Activated T-helper 17 cell treated with anti-CD3 and anti-CD28 coated beads, Interleukin-2, amount 50 U/mL, for 72 hours (primary cell): ENCODE results near the gene SEMA4A. TPM values are rescaled to one million over a fixed set of nuclear protein-coding genes. Genes with fewer than 3 reads are reported as not detected.

Source experiments
- ATAC-seq: fragments of 150-1000 bp; cut with Tn5 transposase; replicated peaks from 2 replicates; pipeline ENCODE4 v1.10.0; 2021; ENCODE audit warnings: mild to moderate bottlenecking, moderate library complexity
- H3K27ac Mint-ChIP-seq: one replicate; pipeline ENCODE4 v1.8.0; 2022; ENCODE audit warnings: mixed read lengths
- H3K27me3 Mint-ChIP-seq: one replicate; pipeline ENCODE4 v1.8.0; 2022; ENCODE audit warnings: mixed read lengths
- H3K36me3 Mint-ChIP-seq: one replicate; pipeline ENCODE4 v1.8.0; 2022; ENCODE audit warnings: low read depth, mild to moderate bottlenecking, mixed read lengths
- H3K4me1 Mint-ChIP-seq: one replicate; pipeline ENCODE4 v1.8.0; 2022; ENCODE audit warnings: mixed read lengths
- H3K4me3 Mint-ChIP-seq: one replicate; pipeline ENCODE4 v1.8.0; 2022; ENCODE audit warnings: mild to moderate bottlenecking, mixed read lengths
- H3K9me3 Mint-ChIP-seq: one replicate; pipeline ENCODE4 v1.8.0; 2022; ENCODE audit warnings: mixed read lengths
- total RNA-seq, 2 donors: library from RNA; stranded (reverse); gene quantifications; one replicate each; pipeline ENCODE4 v1.2.3, GENCODE V29; 2022

Gene SEMA4A
- total RNA-seq, 2 donors from 2014 or later, result 1.8 to 17.6 TPM

- H3K27me3 Mint-ChIP-seq, result no peaks in the 10 kb centered on the region
- peak overlapping the region; percentile 67 for H3K4me3 Mint-ChIP-seq
Observed at GRCh38 chr1:156154317-156154749, 948 bp downstream of the SEMA4A start.

DNA sequence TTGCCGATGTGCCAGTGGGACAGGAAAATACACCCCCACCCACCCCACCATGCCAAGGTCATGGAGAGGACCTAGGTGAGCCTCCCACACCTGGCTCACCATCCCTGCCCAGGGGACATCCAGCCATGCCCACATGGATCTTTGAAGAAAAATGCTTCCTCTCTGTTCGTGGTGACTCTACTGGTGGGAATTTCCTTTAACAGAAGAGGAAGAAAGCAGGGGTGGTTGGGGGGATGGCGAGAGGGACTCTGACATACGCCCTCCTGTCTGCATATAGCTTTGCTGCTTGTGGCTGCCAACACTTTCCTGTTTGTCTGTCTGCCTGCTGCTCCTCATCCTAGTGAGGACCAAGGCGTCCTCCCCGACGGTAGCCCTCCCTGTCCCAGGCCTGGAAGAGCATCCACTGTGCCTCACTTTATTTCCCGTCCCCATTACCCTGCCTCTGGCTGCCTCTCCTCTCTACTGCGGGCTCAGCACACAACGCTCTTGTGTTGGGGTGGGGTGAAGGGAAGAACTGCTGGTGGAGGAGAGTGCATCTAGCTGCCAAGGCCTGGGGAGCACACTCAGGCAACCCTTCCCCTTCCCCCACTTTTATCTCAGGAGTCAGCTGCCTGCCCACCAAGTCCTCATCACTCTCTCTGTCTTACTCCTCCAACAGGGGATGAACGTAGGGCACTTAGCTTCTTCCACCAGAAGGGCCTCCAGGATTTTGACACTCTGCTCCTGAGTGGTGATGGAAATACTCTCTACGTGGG, 2.5 kb downstream of the SEMA4A start:
- H3K4me3 Mint-ChIP-seq, result peak overlapping the region; percentile 67
- H3K27ac Mint-ChIP-seq, result peak overlapping the region; percentile 53

More at GRCh38 chr1:156154317-156154749, 948 bp downstream of the SEMA4A start:
- peaks cover 37% of the 10 kb centered on the region for H3K4me1 Mint-ChIP-seq
- ATAC-seq, result peak; percentile 69
- H3K27ac Mint-ChIP-seq, result peak overlapping the region; percentile 85
- H3K36me3 Mint-ChIP-seq, result peaks cover 7% of the 10 kb centered on the region
- H3K9me3 Mint-ChIP-seq, result no peaks in the 10 kb centered on the region

DNA sequence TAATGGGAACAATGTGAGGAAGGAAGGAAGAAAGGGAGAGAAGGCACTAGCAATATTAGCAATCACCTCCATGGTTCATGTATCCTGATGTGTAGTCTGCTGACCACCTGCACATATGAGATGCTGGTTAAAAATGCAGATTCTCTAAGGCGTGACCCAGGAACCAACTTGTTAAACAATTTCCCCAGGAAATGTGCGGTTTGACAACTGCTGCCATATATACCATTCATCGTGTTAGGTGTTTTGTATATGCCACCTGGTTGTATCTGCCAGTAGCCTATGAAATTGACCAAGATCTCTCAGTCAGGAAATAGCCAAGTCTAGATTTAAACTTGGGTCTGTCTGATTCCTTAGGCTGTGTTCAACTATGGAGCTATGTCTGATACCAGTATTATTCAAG, 4.1 kb downstream of the SEMA4A start:
- Mint-ChIP-seq H3K27ac (peak overlapping the region; percentile 98), H3K27me3 (no peaks in the 10 kb centered on the region), H3K9me3 (no peaks in the 10 kb centered on the region), H3K4me3 (peak overlapping the region; percentile 88), H3K36me3 (peaks cover 24% of the 10 kb centered on the region), H3K4me1 (peaks cover 48% of the 10 kb centered on the region)
- no peak for ATAC-seq

More for the DNA sequence above, 2.5 kb downstream of the SEMA4A start:
- Mint-ChIP-seq H3K4me1 (peaks cover 44% of the 10 kb centered on the region), H3K9me3 (no peaks in the 10 kb centered on the region), H3K27me3 (no peaks in the 10 kb centered on the region), H3K36me3 (peaks cover 16% of the 10 kb centered on the region)
- ATAC-seq, result no peak

DNA sequence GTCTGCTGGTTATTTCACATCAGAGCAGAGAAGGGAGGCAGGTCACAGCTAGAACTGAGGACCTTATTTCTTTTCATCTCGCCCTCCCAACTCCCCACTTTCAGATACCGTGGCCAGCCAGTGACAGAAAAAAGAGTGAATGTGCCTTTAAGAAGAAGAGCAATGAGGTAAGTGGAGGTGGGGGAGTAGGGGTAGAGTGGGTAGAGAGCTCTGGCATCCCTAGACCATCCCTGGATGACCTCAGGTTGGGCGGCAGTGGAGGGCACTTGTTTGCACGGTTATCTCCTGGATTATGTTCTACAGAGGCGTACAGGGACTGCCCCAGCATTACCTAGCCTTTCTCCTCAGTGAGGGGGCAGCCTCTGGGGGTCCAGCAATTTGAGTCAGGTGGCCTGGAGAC, 4.6 kb downstream of the SEMA4A start:
- Mint-ChIP-seq H3K27me3 (no peaks in the 10 kb centered on the region), H3K36me3 (peaks cover 24% of the 10 kb centered on the region), H3K9me3 (no peaks in the 10 kb centered on the region), H3K4me1 (peaks cover 43% of the 10 kb centered on the region), H3K4me3 (peak overlapping the region; percentile 88), H3K27ac (peak overlapping the region; percentile 98)
- no peak for ATAC-seq

DNA sequence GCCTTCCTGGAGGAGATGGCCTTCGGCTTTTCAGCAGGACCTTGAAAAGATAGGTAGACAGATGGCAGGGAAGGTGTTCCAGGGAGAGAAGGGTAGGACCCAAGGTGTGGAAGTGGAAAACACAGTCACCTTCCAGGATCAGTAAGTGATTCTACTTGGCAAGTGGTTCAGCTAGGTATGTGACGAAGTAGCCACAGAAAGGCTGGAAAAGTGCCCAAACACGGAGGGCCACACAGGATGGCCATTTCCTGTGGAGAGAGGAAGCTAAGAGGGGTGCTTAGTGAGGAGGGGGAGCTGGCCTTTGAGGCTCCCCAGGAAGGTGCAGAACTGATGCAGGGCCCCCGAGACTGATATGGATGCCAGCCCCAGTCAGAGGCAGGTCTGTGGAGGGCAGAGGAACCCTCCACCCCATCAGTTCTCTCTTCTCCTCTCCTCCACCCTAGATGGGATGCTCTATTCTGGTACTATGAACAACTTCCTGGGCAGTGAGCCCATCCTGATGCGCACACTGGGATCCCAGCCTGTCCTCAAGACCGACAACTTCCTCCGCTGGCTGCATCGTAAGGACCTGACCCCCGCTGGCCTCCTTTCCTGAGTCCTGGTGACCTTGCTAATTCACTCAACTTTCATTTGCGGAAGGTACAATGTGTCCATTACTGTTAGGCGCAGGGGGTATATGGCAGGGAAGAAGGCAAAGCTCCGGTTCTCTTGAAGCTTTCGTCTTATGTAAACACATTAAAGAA, 6.8 kb downstream of the SEMA4A start:
- Mint-ChIP-seq H3K27ac (peak overlapping the region; percentile 98), H3K4me3 (peak overlapping the region; percentile 88), H3K9me3 (peaks cover 1% of the 10 kb centered on the region), H3K27me3 (no peaks in the 10 kb centered on the region), H3K36me3 (peaks cover 36% of the 10 kb centered on the region), H3K4me1 (peaks cover 40% of the 10 kb centered on the region)
- no peak for ATAC-seq

DNA sequence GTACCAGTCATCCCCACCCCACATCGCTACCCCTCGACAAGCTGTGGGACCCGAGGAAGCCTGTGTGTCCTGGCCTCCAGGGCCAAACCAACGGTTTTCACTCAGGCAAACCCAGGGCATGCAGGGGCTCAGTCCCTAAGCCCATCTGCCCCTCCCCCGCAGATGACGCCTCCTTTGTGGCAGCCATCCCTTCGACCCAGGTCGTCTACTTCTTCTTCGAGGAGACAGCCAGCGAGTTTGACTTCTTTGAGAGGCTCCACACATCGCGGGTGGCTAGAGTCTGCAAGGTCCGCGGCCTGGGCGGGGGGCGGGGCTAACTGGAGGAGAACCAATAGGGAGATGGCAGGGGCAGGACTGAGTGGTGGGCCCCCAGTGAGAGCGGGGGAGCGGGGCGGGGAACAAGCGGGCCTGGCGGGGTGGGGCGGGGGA, 7.4 kb downstream of the SEMA4A start:
- H3K4me3 Mint-ChIP-seq, result peak overlapping the region; percentile 88
- peaks cover 3% of the 10 kb centered on the region for H3K9me3 Mint-ChIP-seq
- peak; percentile 62 for ATAC-seq
- peak overlapping the region; percentile 98 for H3K27ac Mint-ChIP-seq
- H3K36me3 Mint-ChIP-seq, result peaks cover 39% of the 10 kb centered on the region
- no peaks in the 10 kb centered on the region for H3K27me3 Mint-ChIP-seq
- peaks cover 45% of the 10 kb centered on the region for H3K4me1 Mint-ChIP-seq

GRCh38 chr1:156162430-156163037, 9.1 kb downstream of the SEMA4A start:
- Mint-ChIP-seq H3K4me3 (peak overlapping the region; percentile 88), H3K4me1 (peaks cover 39% of the 10 kb centered on the region), H3K27ac (peak overlapping the region; percentile 98), H3K36me3 (peaks cover 33% of the 10 kb centered on the region), H3K27me3 (no peaks in the 10 kb centered on the region), H3K9me3 (peaks cover 3% of the 10 kb centered on the region)
- ATAC-seq, result no peak

DNA sequence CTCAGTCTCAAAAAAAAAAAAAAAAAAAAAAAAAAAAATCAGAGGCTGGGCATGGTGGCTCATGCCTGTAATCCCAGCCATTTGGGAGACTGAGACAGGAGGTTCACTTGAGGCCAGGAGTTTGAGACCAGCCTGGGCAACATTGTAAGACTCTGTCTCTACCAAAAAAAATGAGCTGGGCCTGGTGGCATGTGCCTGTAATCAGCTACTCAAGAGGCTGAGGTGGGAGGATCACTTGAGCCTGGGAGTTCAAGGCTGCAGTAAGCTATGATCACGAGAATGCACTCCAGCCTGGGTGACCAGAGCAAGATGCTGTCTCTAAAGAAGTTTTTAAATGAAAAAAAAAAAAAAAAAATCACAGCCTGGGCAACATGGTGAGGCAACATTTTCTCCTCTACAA, 10.3 kb downstream of the SEMA4A start:
- H3K4me1 Mint-ChIP-seq, result peaks cover 39% of the 10 kb centered on the region
- peaks cover 38% of the 10 kb centered on the region for H3K36me3 Mint-ChIP-seq

GRCh38 chr1:156164125-156164831, 10.9 kb downstream of the SEMA4A start:
- no peaks in the 10 kb centered on the region for H3K27me3 Mint-ChIP-seq
- peak overlapping the region; percentile 67 for H3K4me3 Mint-ChIP-seq
- H3K27ac Mint-ChIP-seq, result no peak overlapping the region
- H3K9me3 Mint-ChIP-seq, result peaks cover 3% of the 10 kb centered on the region
- no peak for ATAC-seq
- H3K36me3 Mint-ChIP-seq, result peaks cover 37% of the 10 kb centered on the region
- H3K4me1 Mint-ChIP-seq, result peaks cover 36% of the 10 kb centered on the region

More for the DNA sequence above, 10.3 kb downstream of the SEMA4A start:
- H3K4me3 Mint-ChIP-seq, result no peak overlapping the region
- H3K27me3 Mint-ChIP-seq, result no peaks in the 10 kb centered on the region
- H3K27ac Mint-ChIP-seq, result no peak overlapping the region
- no peak for ATAC-seq
- H3K9me3 Mint-ChIP-seq, result peaks cover 3% of the 10 kb centered on the region

DNA sequence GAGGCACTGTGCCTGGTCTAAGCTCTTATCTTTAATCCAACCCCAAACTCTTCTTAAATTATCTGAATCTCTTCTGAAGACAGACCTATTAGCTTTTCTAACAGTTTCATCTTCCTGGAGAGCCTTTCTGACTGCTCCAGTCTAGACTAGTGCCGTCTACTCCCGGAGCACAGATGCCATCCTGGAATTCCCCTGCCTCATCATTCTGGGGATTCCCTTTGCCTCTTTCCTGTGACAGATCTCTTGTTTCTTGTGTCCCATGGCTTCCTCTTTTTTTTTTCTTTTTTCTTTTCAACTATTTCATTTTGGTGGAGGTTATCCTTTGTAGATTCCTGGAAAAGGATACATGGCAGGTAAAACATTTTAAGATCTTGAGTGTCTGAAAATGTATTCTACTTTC, 11.7 kb downstream of the SEMA4A start:
- peak overlapping the region; percentile 87 for H3K27ac Mint-ChIP-seq

GRCh38 chr1:156167536-156167935, 14.2 kb downstream of the SEMA4A start:
- Mint-ChIP-seq H3K4me1 (peaks cover 14% of the 10 kb centered on the region), H3K9me3 (peaks cover 3% of the 10 kb centered on the region), H3K27me3 (no peaks in the 10 kb centered on the region), H3K27ac (no peak overlapping the region), H3K4me3 (no peak overlapping the region), H3K36me3 (peaks cover 19% of the 10 kb centered on the region)
- no peak for ATAC-seq

More for the DNA sequence above, 11.7 kb downstream of the SEMA4A start:
- Mint-ChIP-seq H3K36me3 (peaks cover 29% of the 10 kb centered on the region), H3K9me3 (peaks cover 3% of the 10 kb centered on the region), H3K4me1 (peaks cover 28% of the 10 kb centered on the region), H3K27me3 (no peaks in the 10 kb centered on the region), H3K4me3 (peak overlapping the region; percentile 67)
- ATAC-seq, result peak; percentile 48

- Mint-ChIP-seq H3K9me3 (no peaks in the 10 kb centered on the region), H3K4me1 (peaks cover 11% of the 10 kb centered on the region), H3K36me3 (peaks cover 30% of the 10 kb centered on the region), H3K4me3 (peak overlapping the region; percentile 55), H3K27me3 (peaks cover 11% of the 10 kb centered on the region), H3K27ac (peak overlapping the region; percentile 90)
- peak; percentile 42 for ATAC-seq
Observed at GRCh38 chr1:156172696-156173470, 19.5 kb downstream of the SEMA4A start.

- H3K36me3 Mint-ChIP-seq, result peaks cover 26% of the 10 kb centered on the region
- H3K4me3 Mint-ChIP-seq, result no peak overlapping the region
- H3K27me3 Mint-ChIP-seq, result peaks cover 11% of the 10 kb centered on the region
- H3K27ac Mint-ChIP-seq, result peak overlapping the region; percentile 48
- no peaks in the 10 kb centered on the region for H3K9me3 Mint-ChIP-seq
- ATAC-seq, result no peak
- peaks cover 18% of the 10 kb centered on the region for H3K4me1 Mint-ChIP-seq
Observed at GRCh38 chr1:156176610-156177210, 23.3 kb downstream of the SEMA4A start.
